Transverse colon (tissue), 4 donors: ENCODE results near the gene NAA25.
"Not testable (repeated sequence)": the region's sequence is repeated elsewhere in the genome, so short reads cannot be mapped to it uniquely, and the experiment has no call there.

ENCODE experiments used
- CTCF ChIP-seq, 5 experiments: fragments of 200-600 bp in 3 of 5; fragments of 450-650 bp in 2 of 5; sonication (generic) in 3 of 5; IDR thresholded peaks; 1 replicate in 2 of 5; 2 replicates in 3 of 5; pipeline ENCODE4 v1.5.1; 2016 to 2017; ENCODE audit warnings: antibody characterized with exemption in 5 of 5, inconsistent platforms in 3 of 5, mild to moderate bottlenecking in 2 of 5, moderate library complexity in 1 of 5
- POLR2A ChIP-seq: fragments of 450-650 bp; IDR thresholded peaks from one replicate; pipeline ENCODE4 v1.6.1; 2016; ENCODE audit warnings: antibody characterized with exemption, mild to moderate bottlenecking, moderate library complexity
- POLR2AphosphoS5 ChIP-seq, 3 donors: sonication (generic); formaldehyde crosslinking; IDR thresholded peaks; one replicate each; pipeline ENCODE4 v1.6.1; 2016; ENCODE audit warnings: antibody characterized with exemption in 3 of 3

- TF ChIP-seq POLR2A; CTCF (IDR thresholded peaks at IDR 0.05); POLR2AphosphoS5 (IDR thresholded peaks at IDR 0.05): not testable (repeated sequence)
Measured at GRCh38 chr12:112036614-112037013, 72.0 kb downstream of the NAA25 start.
